Calu3 (cell line): Measurements from ENCODE around the gene RASA2. TPM values are rescaled to one million over a fixed set of nuclear protein-coding genes. Genes with fewer than 3 reads are reported as not detected.

Source experiments
- BruUV-seq: library from RNA; stranded (reverse); fragments of 400-500 nt; replicated peaks from 2 replicates; lab custom pipeline; 2021; lab: Mats Ljungman, UMichigan
- CTCF ChIA-PET: fragments of 300-600 bp; sonication (Branson Sonifier 250); formaldehyde crosslinking; loops from one replicate; lab custom pipeline; 2022; ENCODE audit warnings: antibody characterized with exemption; lab: Charles Lee
- DNase-seq: peaks from one replicate; pipeline ENCODE4 v3.0.0; 2022
- H3K27ac Mint-ChIP-seq: one replicate; pipeline ENCODE4 v1.8.0; 2022; ENCODE audit warnings: mixed read lengths; ENCODE audit not compliant: unreplicated experiment
- H3K27me3 Mint-ChIP-seq: one replicate; pipeline ENCODE4 v1.8.0; 2022; ENCODE audit warnings: mixed read lengths; ENCODE audit not compliant: unreplicated experiment
- H3K36me3 Mint-ChIP-seq: one replicate; pipeline ENCODE4 v1.8.0; 2022; ENCODE audit warnings: mild to moderate bottlenecking, moderate library complexity, mixed read lengths; ENCODE audit not compliant: insufficient read depth, unreplicated experiment
- H3K4me1 Mint-ChIP-seq: one replicate; pipeline ENCODE4 v1.8.0; 2022; ENCODE audit warnings: mild to moderate bottlenecking, low read depth, mixed read lengths; ENCODE audit not compliant: unreplicated experiment
- H3K4me3 Mint-ChIP-seq: one replicate; pipeline ENCODE4 v1.8.0; 2022; ENCODE audit warnings: mild to moderate bottlenecking, low read depth, moderate library complexity, mixed read lengths; ENCODE audit not compliant: unreplicated experiment
- H3K9me3 Mint-ChIP-seq: one replicate; pipeline ENCODE4 v1.8.0; 2022; ENCODE audit warnings: low read depth, mixed read lengths; ENCODE audit not compliant: unreplicated experiment
- CTCF ChIP-seq: fragments of 200-600 bp; IDR thresholded peaks from one replicate; pipeline ENCODE4 v1.8.0; 2022; ENCODE audit warnings: antibody characterized with exemption; ENCODE audit not compliant: unreplicated experiment
- intact Hi-C: fragments of 100-400 bp; cut with micrococcal nuclease; formaldehyde crosslinking; loops from one replicate; pipeline ENCODE4 v1.10.0; 2022; ENCODE audit not compliant: unreplicated experiment
- total RNA-seq: library from RNA; stranded (reverse); gene quantifications from 2 replicates; pipeline ENCODE4 v1.2.3, GENCODE V29; 2022

The RASA2 gene
- total RNA-seq, 1 experiment from 2014 or later, result 37.4 TPM

GRCh38 chr3:141648055-141648910 lies 161.5 kb downstream of the RASA2 start:
- TF ChIP-seq CTCF, result no peak
- Mint-ChIP-seq H3K36me3 (no peaks in the 10 kb centered on the region), H3K4me3 (no peak overlapping the region), H3K9me3 (no peaks in the 10 kb centered on the region), H3K4me1 (no peaks in the 10 kb centered on the region), H3K27me3 (peaks cover under 1% of the 10 kb centered on the region), H3K27ac (no peak overlapping the region)
- intact Hi-C loops, result loop anchor here (5.0 to 10.0 kb wide), 2 partner anchors 89 to 343 kb away; partner anchors contain the start of gene RNF7
- CTCF ChIA-PET, result interaction anchor here (0.6 to 0.7 kb wide), 2 partner anchors 35 to 385 kb away, joined by 3 read pairs; no protein-coding TSS in a partner anchor
- no TSS peak for BruUV-seq
- no peak for DNase-seq

- no TSS peak for BruUV-seq
- H3K27me3 Mint-ChIP-seq, result peaks cover 13% of the 10 kb centered on the region
- H3K27ac Mint-ChIP-seq, result no peak overlapping the region
- no peaks in the 10 kb centered on the region for H3K4me1 Mint-ChIP-seq
- TF ChIP-seq CTCF, result no peak
- no peaks in the 10 kb centered on the region for H3K9me3 Mint-ChIP-seq
- no peak for DNase-seq
- no peak overlapping the region for H3K4me3 Mint-ChIP-seq
- CTCF ChIA-PET, result interaction anchor here (0.6 to 0.8 kb wide), 2 partner anchors 24 to 82 kb away, joined by 3 to 4 read pairs; no protein-coding TSS in a partner anchor
- intact Hi-C loops, result loop anchor here (5.0 to 10.0 kb wide), 2 partner anchors 87 to 345 kb away; partner anchors contain the start of gene RNF7
- no peaks in the 10 kb centered on the region for H3K36me3 Mint-ChIP-seq
Observed at GRCh38 chr3:141649871-141650270, 163.0 kb downstream of the RASA2 start.

- H3K4me1 Mint-ChIP-seq, result no peaks in the 10 kb centered on the region
- H3K27ac Mint-ChIP-seq, result no peak overlapping the region
- no peak overlapping the region for H3K4me3 Mint-ChIP-seq
- BruUV-seq, result no TSS peak
- no peaks in the 10 kb centered on the region for H3K9me3 Mint-ChIP-seq
- DNase-seq, result no peak
- CTCF ChIA-PET, result no interaction called here
- H3K36me3 Mint-ChIP-seq, result no peaks in the 10 kb centered on the region
- intact Hi-C loops, result no loop called here
- peaks cover 18% of the 10 kb centered on the region for H3K27me3 Mint-ChIP-seq
- no peak for TF ChIP-seq CTCF
Observed at GRCh38 chr3:141650783-141651182, 164.0 kb downstream of the RASA2 start.

GRCh38 chr3:141651409-141651808 lies 164.6 kb downstream of the RASA2 start:
- Mint-ChIP-seq H3K9me3 (peaks cover 2% of the 10 kb centered on the region), H3K4me3 (no peak overlapping the region), H3K27me3 (peaks cover 24% of the 10 kb centered on the region), H3K36me3 (no peaks in the 10 kb centered on the region), H3K27ac (no peak overlapping the region), H3K4me1 (no peaks in the 10 kb centered on the region)
- CTCF ChIA-PET, result no interaction called here
- no peak for DNase-seq
- TF ChIP-seq CTCF, result no peak
- intact Hi-C loops, result no loop called here
- BruUV-seq, result no TSS peak
